ENCODE results near the gene NCK1. TPM values are rescaled to one million over a fixed set of nuclear protein-coding genes. Genes with fewer than 3 reads are reported as not detected.
A peak's percentile ranks its signal among the peaks of the same experiment; 100 is the strongest.

NCK1 gene
- total RNA-seq, result 56.0 and 84.5 TPM in 2 replicates

GRCh38 chr3:136861890-136862616 lies at the start of gene NCK1:
NCK1 (plus strand) TSS chr3:136862208; CDS start chr3:136928002, 65,794 bp downstream.
- DNase-seq (ENCODE audit: low read depth in 2 of 2), result peak; percentile 92 to 99

DNA sequence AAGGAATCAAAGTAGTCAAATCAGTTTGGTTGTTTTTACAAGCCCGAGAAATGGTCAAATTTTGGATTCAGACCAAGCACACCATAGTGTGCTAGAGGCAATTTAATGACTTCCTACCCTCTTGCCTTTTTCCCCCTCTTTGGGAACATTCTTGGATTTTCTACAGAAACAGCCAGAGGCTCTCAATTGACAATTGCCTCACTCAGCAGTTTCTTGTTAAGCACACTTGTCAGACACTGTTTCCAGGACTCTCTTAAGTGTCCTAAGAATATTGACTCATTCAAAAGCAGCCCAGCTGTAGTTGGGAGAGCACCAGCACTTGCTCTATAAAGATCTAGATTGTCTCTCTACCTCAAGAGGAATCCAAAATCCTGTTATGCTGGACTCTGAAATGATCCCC lies 44.6 kb upstream of the NCK1 start:
- no peak for DNase-seq (ENCODE audit: low read depth in 2 of 2)

GRCh38 chr3:136818191-136818768 lies 43.7 kb upstream of the NCK1 start:
- DNase-seq (ENCODE audit: low read depth in 2 of 2), result peak; percentile 89 to 92

GRCh38 chr3:136818769-136819391 lies 43.1 kb upstream of the NCK1 start, which contains the start of gene SLC35G2:
SLC35G2 (plus strand) TSS chr3:136819126; CDS start chr3:136854461, 35,335 bp downstream.
- DNase-seq (ENCODE audit: low read depth in 2 of 2), result peak; percentile 60 to 85

- DNase-seq (ENCODE audit: low read depth in 2 of 2), result peak; percentile 30 to 77
These were observed 42.6 kb upstream of the NCK1 start for GRCh38 chr3:136819392-136819730.

DNA sequence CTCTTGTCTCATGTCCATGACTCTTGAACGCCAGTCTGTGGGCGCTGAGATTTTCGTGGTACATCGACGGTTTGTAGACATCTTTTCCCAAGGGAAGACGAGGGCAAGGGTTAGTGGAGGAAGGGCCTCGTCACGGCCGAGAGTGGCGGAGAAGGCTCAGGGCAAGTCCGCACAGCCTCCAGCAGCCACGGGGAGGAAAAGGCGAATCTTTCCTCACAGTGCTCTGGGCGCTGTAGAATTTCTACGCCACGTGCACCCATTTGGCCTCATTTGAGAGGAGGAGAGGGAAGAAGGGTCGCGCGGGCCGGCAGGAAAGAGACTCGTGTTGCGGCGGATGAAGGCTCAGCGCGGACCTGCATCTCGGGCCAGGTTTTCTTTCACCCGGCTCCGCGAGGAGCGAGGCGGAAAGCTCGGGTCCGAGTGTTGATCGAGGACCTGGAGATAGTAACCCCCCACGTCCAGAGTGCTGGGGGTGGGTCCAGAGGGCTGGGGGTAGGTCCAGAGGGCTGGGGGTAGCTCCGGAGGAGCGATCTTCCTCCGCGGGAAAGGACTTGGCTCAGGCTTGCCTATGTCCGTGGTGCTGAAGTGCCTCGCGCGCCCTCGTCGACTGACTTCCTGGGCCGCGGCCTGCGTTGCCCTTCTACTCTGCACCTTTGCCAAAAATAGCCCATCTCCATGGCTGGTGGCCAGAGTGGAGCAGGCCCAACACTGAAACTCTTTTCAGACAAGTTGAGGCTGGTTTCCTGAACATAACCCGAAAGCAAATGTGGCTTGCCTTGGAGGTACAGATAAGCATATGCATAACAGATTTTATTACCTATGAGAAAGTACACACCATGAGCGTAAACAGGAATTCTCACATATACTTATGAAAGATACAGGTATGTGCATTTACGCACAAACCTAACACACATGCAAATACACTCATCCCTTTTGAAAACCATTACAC lies 42.0 kb upstream of the NCK1 start:
- peak in 1 of 2 donors; percentile 59 for DNase-seq (ENCODE audit: low read depth in 2 of 2)

DNA sequence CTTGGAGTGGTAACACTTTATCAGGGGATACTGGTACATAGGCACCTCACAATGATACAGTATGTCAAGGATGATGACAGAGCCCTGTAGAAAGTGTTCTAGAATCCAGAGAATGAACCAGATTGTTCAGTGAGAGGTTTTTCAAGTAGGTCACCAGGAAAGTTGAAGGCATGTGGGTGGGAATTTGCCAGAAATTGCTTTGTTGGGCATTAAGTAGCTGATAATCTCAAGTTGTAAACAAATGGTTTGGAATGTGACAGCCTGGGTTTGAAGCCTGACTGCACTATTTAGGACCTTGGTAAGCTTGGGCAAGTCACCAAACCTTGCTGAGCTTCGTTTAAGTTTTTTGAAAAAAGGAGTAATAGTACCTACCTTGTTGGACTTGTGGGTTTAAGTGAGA lies 30.5 kb upstream of the NCK1 start:
- DNase-seq (ENCODE audit: low read depth in 2 of 2), result no peak

DNA sequence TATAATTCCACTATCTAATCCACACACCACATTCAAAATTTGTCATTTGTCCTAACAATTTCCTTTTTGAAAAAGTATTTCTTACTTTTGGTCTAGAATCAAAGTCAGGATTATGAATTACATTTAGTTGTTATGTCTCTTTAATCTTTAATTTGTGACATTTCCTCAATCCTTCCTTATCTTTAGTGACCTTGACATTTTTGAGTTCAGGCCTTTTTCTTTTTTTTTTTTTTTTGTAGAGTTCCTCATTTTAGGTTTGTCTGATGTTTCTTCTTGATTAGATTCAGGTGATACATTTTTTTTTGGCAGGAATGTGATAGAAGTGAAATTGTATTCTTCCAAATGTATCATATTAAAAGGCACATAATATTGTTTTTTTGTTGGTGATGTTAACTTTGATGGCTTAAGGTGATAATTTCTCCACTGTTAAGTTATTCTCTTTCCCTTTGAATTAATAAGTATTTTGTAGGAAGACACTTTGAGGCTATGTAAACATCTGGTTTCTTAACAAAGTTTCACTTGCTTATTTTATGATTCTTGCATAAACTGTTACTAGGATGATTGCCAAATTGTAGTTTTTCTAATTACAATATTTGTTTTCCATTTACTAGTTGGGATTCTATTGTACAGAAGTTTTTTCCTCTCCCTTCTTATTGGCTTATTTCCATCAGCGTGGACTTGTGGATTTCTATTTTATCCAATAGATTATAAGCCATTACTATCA lies 26.8 kb upstream of the NCK1 start:
- DNase-seq (ENCODE audit: low read depth in 2 of 2), result no peak

DNA sequence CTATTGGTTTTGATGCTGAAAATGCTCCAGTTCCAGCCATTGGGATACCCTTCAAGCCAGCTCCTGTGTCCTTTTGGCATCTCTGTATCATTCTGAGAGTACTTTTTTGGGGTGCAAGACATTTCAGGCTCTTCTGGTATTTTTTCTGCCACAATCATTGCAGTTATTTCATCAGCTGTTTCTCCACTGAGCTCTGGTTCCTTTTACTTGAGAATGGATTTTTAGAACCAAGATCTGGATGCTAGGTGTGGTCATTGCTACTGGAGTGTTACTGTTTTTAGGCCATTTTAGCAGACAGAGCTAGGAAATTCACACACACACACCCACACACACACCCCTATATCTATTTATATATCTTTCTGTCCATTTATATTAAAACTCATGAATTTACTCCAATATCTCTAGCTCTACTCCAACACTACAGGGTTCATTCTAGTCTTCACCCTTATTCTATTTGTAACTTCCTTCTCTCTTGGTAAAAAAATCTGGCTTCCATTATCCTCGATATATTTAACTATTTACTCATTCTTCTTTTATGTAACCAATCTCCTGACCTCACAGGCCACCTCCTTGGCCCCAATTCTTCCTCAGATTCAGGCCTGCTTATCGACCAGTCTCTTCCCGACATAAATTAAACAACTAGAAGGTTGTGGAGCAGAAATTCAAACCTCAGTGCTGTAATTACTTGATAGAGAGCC lies 26.0 kb upstream of the NCK1 start:
- no peak for DNase-seq (ENCODE audit: low read depth in 2 of 2)

- no peak for DNase-seq (ENCODE audit: low read depth in 2 of 2)
These were observed 25.4 kb upstream of the NCK1 start for GRCh38 chr3:136836511-136837156.

DNA sequence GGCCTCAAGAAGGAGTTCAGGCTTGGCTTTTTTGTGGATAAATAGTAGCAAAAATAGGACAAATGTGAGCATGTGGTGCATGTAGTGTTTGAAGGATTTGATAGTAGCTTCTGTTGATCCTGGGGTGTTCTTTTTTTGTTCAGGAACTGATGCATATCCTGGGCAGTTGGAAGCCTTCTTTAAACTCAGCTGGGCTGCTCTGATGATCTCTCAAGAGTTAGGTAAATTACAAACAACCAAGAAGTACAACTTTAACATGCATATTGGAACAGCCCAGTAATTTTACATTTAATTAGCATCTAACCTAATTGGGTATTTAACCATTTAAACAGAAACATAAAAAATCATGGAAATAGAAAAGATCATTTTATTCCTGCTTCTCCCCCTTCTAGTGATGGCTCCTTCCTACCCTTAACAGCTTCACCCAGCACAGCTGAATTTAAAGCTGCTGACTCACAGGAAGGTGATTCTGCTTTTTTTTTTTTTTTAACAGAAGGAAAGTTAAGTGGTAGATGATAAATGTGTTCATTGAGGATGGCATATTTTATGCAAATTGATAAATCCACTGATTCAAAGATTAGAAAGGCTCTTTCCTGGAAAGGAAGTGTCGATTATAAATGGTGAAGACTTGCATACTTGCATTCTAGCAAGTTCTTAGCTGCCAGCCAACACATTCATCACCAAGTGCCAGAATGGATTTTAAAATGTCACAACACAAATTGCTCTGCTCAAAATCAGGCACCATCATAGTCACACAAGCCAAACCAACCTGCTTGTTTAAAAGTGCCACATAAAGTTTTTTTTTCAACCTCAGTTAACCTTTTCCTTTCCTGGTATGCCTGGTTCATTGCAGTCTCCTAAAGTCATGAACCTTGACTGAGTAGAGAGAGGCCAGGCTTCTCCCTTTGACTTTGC lies 23.1 kb upstream of the NCK1 start:
- peak in 1 of 2 donors; percentile 72 for DNase-seq (ENCODE audit: low read depth in 2 of 2)

DNA sequence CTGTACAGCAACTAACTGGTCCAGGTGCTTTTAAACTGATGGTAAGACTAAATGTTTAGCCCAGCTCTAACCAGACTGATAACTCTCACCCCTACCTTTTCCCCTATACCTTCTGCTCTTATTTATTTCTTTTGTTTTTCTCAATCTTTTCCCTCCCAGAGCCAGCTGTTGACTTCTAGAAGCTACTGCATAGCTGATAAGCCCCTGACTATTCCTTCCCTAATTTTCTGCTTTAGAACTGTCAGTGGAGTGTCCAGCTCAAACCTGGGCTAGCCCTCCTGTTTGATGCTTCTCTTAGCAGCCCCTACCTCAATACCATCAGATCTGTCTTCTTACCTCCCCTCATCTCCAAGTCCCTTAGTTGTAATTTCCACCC lies 22.5 kb upstream of the NCK1 start:
- no peak for DNase-seq (ENCODE audit: low read depth in 2 of 2)

GRCh38 chr3:136840252-136840651 lies 21.8 kb upstream of the NCK1 start:
- no peak for DNase-seq (ENCODE audit: low read depth in 2 of 2)

DNA sequence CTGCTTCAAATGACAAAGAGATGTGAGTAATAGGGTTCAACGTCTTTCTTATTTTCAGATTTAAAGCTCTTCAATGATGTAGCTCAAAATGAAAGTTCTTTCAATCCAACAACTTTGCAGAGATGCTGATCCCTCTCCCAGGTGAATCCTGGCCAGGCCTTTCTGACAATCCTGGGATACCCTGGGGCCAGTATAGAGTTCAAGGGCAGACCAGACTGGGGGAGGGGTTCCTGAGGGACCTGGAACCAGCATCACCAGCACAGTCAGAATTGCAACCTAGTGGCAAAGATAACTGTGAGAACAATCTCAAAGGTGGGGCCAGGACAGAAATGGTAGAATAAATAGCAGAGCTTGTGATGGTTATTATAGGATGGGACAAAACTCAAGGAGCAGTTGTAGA lies 19.7 kb upstream of the NCK1 start:
- no peak for DNase-seq (ENCODE audit: low read depth in 2 of 2)

GRCh38 chr3:136844724-136845123 lies 17.3 kb upstream of the NCK1 start:
- DNase-seq (ENCODE audit: low read depth in 2 of 2), result peak in 1 of 2 donors; percentile 36

DNA sequence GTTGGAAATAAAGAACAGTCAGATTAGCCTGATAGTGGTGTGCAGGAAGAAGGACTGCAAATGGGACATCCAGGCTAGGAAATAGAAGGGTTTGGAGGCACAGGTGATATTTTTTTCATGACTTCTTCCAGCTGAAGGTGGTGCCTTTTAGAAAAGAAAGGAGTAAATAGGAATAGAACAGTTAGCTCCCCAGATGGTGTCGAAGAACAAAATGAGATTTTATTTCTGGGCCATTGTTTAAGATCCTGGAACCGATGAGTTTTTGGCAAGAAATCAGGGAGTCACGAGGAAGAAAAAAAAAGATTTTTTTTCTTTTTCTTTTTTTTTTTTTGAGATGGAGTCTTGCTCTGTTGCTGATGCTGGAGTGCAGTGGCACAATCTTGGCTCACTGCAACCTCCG lies 9.8 kb upstream of the NCK1 start:
- no peak for DNase-seq (ENCODE audit: low read depth in 2 of 2)

DNA sequence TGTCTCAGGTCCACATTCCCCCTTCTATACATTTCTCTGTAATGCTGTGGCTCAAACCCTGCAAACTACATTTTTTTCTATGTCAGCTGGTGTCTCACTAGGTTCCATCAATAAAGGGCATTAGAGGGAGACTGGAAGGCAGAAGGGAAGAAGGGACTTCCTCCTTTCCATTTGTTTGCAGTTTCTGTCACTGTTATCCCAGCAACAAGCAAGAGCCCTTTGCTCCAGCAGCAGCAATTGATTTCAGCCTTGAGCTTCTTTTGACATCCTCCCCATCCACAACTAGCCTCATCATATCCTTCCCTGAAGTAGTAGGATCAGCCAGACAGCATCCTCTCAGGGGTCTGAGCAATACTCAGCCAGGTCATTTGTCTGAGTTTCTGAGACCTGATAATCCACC lies 5.3 kb upstream of the NCK1 start:
- no peak for DNase-seq (ENCODE audit: low read depth in 2 of 2)

GRCh38 chr3:136858381-136858780 lies 3.6 kb upstream of the NCK1 start:
- DNase-seq (ENCODE audit: low read depth in 2 of 2), result peak; percentile 69 to 84

GRCh38 chr3:136860541-136860940 lies 1.5 kb upstream of the NCK1 start:
- no peak for DNase-seq (ENCODE audit: low read depth in 2 of 2)
